ENCODE data around the gene PGLYRP1.

Gene PGLYRP1

GRCh38 chr19:46019270-46019669, 3.6 kb downstream of the PGLYRP1 start:
- no peak for ATAC-seq
- Mint-ChIP-seq H3K4me3 (no peak overlapping the region), H3K9me3 (no peaks in the 10 kb centered on the region), H3K36me3 (ENCODE audit: low read depth) (no peaks in the 10 kb centered on the region), H3K27me3 (peaks cover 26% of the 10 kb centered on the region), H3K27ac (no peak overlapping the region), H3K4me1 (peaks cover 18% of the 10 kb centered on the region)
- DNase-seq: no peak

- no peaks in the 10 kb centered on the region for H3K9me3 Mint-ChIP-seq
- no peak overlapping the region for H3K27ac Mint-ChIP-seq
- ATAC-seq (no peak), DNase-seq (no peak)
- peaks cover 18% of the 10 kb centered on the region for H3K4me1 Mint-ChIP-seq
- no peak overlapping the region for H3K4me3 Mint-ChIP-seq
- H3K36me3 Mint-ChIP-seq (ENCODE audit: low read depth): no peaks in the 10 kb centered on the region
- peaks cover 22% of the 10 kb centered on the region for H3K27me3 Mint-ChIP-seq
These were observed 4.1 kb downstream of the PGLYRP1 start for GRCh38 chr19:46018729-46019251.

GRCh38 chr19:46017874-46018675, 4.8 kb downstream of the PGLYRP1 start:
- DNase-seq (no peak), ATAC-seq (no peak)
- no peak overlapping the region for H3K27ac Mint-ChIP-seq
- H3K4me1 Mint-ChIP-seq: peaks cover 18% of the 10 kb centered on the region
- no peaks in the 10 kb centered on the region for H3K9me3 Mint-ChIP-seq
- H3K27me3 Mint-ChIP-seq: peaks cover 17% of the 10 kb centered on the region
- no peak overlapping the region for H3K4me3 Mint-ChIP-seq
- H3K36me3 Mint-ChIP-seq (ENCODE audit: low read depth): no peaks in the 10 kb centered on the region

GRCh38 chr19:46017095-46017429, 5.8 kb downstream of the PGLYRP1 start:
- Mint-ChIP-seq H3K27me3 (peaks cover 17% of the 10 kb centered on the region), H3K36me3 (ENCODE audit: low read depth) (peaks cover 1% of the 10 kb centered on the region), H3K4me3 (peak overlapping the region; percentile 54), H3K9me3 (no peaks in the 10 kb centered on the region), H3K4me1 (peaks cover 18% of the 10 kb centered on the region), H3K27ac (no peak overlapping the region)
- no peak for ATAC-seq
- no peak for DNase-seq

- DNase-seq (peak; percentile 85), ATAC-seq (peak; percentile 64)
- no peak overlapping the region for H3K27ac Mint-ChIP-seq
- no peaks in the 10 kb centered on the region for H3K9me3 Mint-ChIP-seq
- peak overlapping the region; percentile 78 for H3K4me3 Mint-ChIP-seq
- H3K27me3 Mint-ChIP-seq: peaks cover 15% of the 10 kb centered on the region
- peaks cover 18% of the 10 kb centered on the region for H3K4me1 Mint-ChIP-seq
- peaks cover 1% of the 10 kb centered on the region for H3K36me3 Mint-ChIP-seq (ENCODE audit: low read depth)
These were observed 6.3 kb downstream of the PGLYRP1 start for GRCh38 chr19:46016426-46017094.

GRCh38 chr19:46015687-46016425, 7.0 kb downstream of the PGLYRP1 start:
- Mint-ChIP-seq H3K4me3 (peak overlapping the region; percentile 78), H3K4me1 (peaks cover 18% of the 10 kb centered on the region), H3K27me3 (peaks cover 15% of the 10 kb centered on the region), H3K36me3 (ENCODE audit: low read depth) (peaks cover 1% of the 10 kb centered on the region), H3K27ac (no peak overlapping the region), H3K9me3 (no peaks in the 10 kb centered on the region)
- ATAC-seq (peak; percentile 38), DNase-seq (peak; percentile 49)

- peak; percentile 67 for DNase-seq
- peaks cover 18% of the 10 kb centered on the region for H3K4me1 Mint-ChIP-seq
- H3K27me3 Mint-ChIP-seq: peaks cover 15% of the 10 kb centered on the region
- peak overlapping the region; percentile 51 for H3K4me3 Mint-ChIP-seq
- H3K27ac Mint-ChIP-seq: no peak overlapping the region
- peak; percentile 62 for ATAC-seq
- H3K36me3 Mint-ChIP-seq (ENCODE audit: low read depth): peaks cover 4% of the 10 kb centered on the region
- H3K9me3 Mint-ChIP-seq: no peaks in the 10 kb centered on the region
These were observed 7.7 kb downstream of the PGLYRP1 start for GRCh38 chr19:46014941-46015686.

- Mint-ChIP-seq H3K4me3 (peak overlapping the region; percentile 12), H3K9me3 (no peaks in the 10 kb centered on the region), H3K4me1 (peaks cover 18% of the 10 kb centered on the region), H3K27ac (no peak overlapping the region), H3K27me3 (peaks cover 15% of the 10 kb centered on the region), H3K36me3 (ENCODE audit: low read depth) (peaks cover 7% of the 10 kb centered on the region)
- ATAC-seq (no peak), DNase-seq (no peak)
These were observed 8.3 kb downstream of the PGLYRP1 start for GRCh38 chr19:46014534-46014933.

- Mint-ChIP-seq H3K27me3 (peaks cover 6% of the 10 kb centered on the region), H3K4me3 (no peak overlapping the region), H3K9me3 (no peaks in the 10 kb centered on the region), H3K4me1 (peaks cover 6% of the 10 kb centered on the region), H3K36me3 (ENCODE audit: low read depth) (peaks cover 12% of the 10 kb centered on the region), H3K27ac (no peak overlapping the region)
- ATAC-seq (peak; percentile 65), DNase-seq (peak; percentile 69)
These were observed 13.0 kb downstream of the PGLYRP1 start for GRCh38 chr19:46009530-46010510.

GRCh38 chr19:46006411-46006810, 16.4 kb downstream of the PGLYRP1 start:
- peaks cover 11% of the 10 kb centered on the region for H3K36me3 Mint-ChIP-seq (ENCODE audit: low read depth)
- no peaks in the 10 kb centered on the region for H3K27me3 Mint-ChIP-seq
- peaks cover 2% of the 10 kb centered on the region for H3K4me1 Mint-ChIP-seq
- H3K9me3 Mint-ChIP-seq: no peaks in the 10 kb centered on the region
- ATAC-seq (no peak), DNase-seq (no peak)
- H3K27ac Mint-ChIP-seq: no peak overlapping the region
- H3K4me3 Mint-ChIP-seq: no peak overlapping the region

GRCh38 chr19:46002678-46003275, 20.1 kb downstream of the PGLYRP1 start:
- H3K4me3 Mint-ChIP-seq: no peak overlapping the region

GRCh38 chr19:46000491-46001246, 22.2 kb downstream of the PGLYRP1 start:
- peaks cover 7% of the 10 kb centered on the region for H3K36me3 Mint-ChIP-seq (ENCODE audit: low read depth)
- H3K4me3 Mint-ChIP-seq: peak overlapping the region; percentile 43
- peaks cover 11% of the 10 kb centered on the region for H3K27me3 Mint-ChIP-seq
- peak; percentile 63 for DNase-seq
- ATAC-seq: peak; percentile 51
- H3K27ac Mint-ChIP-seq: no peak overlapping the region
- H3K4me1 Mint-ChIP-seq: peaks cover 26% of the 10 kb centered on the region
- H3K9me3 Mint-ChIP-seq: no peaks in the 10 kb centered on the region

More at GRCh38 chr19:46002678-46003275, 20.1 kb downstream of the PGLYRP1 start:
- H3K27me3 Mint-ChIP-seq: peaks cover 11% of the 10 kb centered on the region
- no peak overlapping the region for H3K27ac Mint-ChIP-seq
- DNase-seq: no peak
- peaks cover 6% of the 10 kb centered on the region for H3K36me3 Mint-ChIP-seq (ENCODE audit: low read depth)
- ATAC-seq: no peak
- H3K4me1 Mint-ChIP-seq: peaks cover 26% of the 10 kb centered on the region
- no peaks in the 10 kb centered on the region for H3K9me3 Mint-ChIP-seq

Measured in activated naive CD8-positive, alpha-beta T cell treated with anti-CD3 and anti-CD28 coated beads, Interleukin-2, amount 50 U/mL, for 24 hours (primary cell).